GM19238 (cell line): ENCODE data around the gene CLDN7.

Experiments used
- DNase-seq: peaks from one replicate; pipeline ENCODE4 v3.0.0; 2011; ENCODE audit warnings: low spot score; ENCODE audit not compliant: insufficient read length

The CLDN7 gene

GRCh38 chr17:7262192-7262934 lies at the start of gene CLDN7:
TSS of gene CLDN7 (minus strand) at chr17:7262478. CDS start at chr17:7262043, 435 bp downstream.
- DNase-seq, result no peak

GRCh38 chr17:7311110-7311705 lies 48.9 kb upstream of the CLDN7 start:
- no peak for DNase-seq

- no peak for DNase-seq
These were observed 47.4 kb upstream of the CLDN7 start for GRCh38 chr17:7309628-7310027.

- peak; percentile 76 for DNase-seq
These were observed 46.6 kb upstream of the CLDN7 start for GRCh38 chr17:7308625-7309433.

GRCh38 chr17:7307686-7308624 lies 45.7 kb upstream of the CLDN7 start:
- no peak for DNase-seq

GRCh38 chr17:7306911-7307685 lies 44.8 kb upstream of the CLDN7 start, which contains the start of gene EIF5A:
TSS of gene EIF5A (plus strand) at chr17:7307628. CDS start at chr17:7309636, 2,008 bp downstream.
- DNase-seq, result peak; percentile 97

GRCh38 chr17:7304179-7304578 lies 41.9 kb upstream of the CLDN7 start:
- no peak for DNase-seq

- DNase-seq, result peak; percentile 78
These were observed 34.0 kb upstream of the CLDN7 start for GRCh38 chr17:7296189-7296861.

- no peak for DNase-seq
These were observed 33.2 kb upstream of the CLDN7 start for GRCh38 chr17:7295230-7296180.

- DNase-seq, result peak; percentile 86
These were observed 32.4 kb upstream of the CLDN7 start, which contains the start of gene YBX2 for GRCh38 chr17:7294614-7295153. TSS of gene YBX2 (minus strand) at chr17:7294639. CDS start at chr17:7294500, 139 bp downstream.

- DNase-seq, result no peak
These were observed 31.7 kb upstream of the CLDN7 start for GRCh38 chr17:7293816-7294613.

- no peak for DNase-seq
These were observed 30.9 kb upstream of the CLDN7 start for GRCh38 chr17:7293159-7293558.

GRCh38 chr17:7292729-7293128 lies 30.5 kb upstream of the CLDN7 start:
- no peak for DNase-seq

- DNase-seq, result no peak
These were observed 29.9 kb upstream of the CLDN7 start for GRCh38 chr17:7292194-7292593.

- no peak for DNase-seq
These were observed 28.4 kb upstream of the CLDN7 start for GRCh38 chr17:7290685-7291084.

- no peak for DNase-seq
These were observed 27.9 kb upstream of the CLDN7 start for GRCh38 chr17:7290166-7290565.
